Activated T-helper 17 cell treated with anti-CD3 and anti-CD28 coated beads, Interleukin-2, amount 50 U/mL, for 72 hours (primary cell): ENCODE data around the gene OCA2. TPM values are rescaled to one million over a fixed set of nuclear protein-coding genes. Genes with fewer than 3 reads are reported as not detected.

Experiments
- ATAC-seq: fragments of 150-1000 bp; cut with Tn5 transposase; replicated peaks from 2 replicates; pipeline ENCODE4 v1.10.0; 2021; ENCODE audit warnings: mild to moderate bottlenecking, moderate library complexity
- H3K27ac Mint-ChIP-seq: one replicate; pipeline ENCODE4 v1.8.0; 2022; ENCODE audit warnings: mixed read lengths
- H3K27me3 Mint-ChIP-seq: one replicate; pipeline ENCODE4 v1.8.0; 2022; ENCODE audit warnings: mixed read lengths
- H3K36me3 Mint-ChIP-seq: one replicate; pipeline ENCODE4 v1.8.0; 2022; ENCODE audit warnings: low read depth, mild to moderate bottlenecking, mixed read lengths
- H3K4me1 Mint-ChIP-seq: one replicate; pipeline ENCODE4 v1.8.0; 2022; ENCODE audit warnings: mixed read lengths
- H3K4me3 Mint-ChIP-seq: one replicate; pipeline ENCODE4 v1.8.0; 2022; ENCODE audit warnings: mild to moderate bottlenecking, mixed read lengths
- H3K9me3 Mint-ChIP-seq: one replicate; pipeline ENCODE4 v1.8.0; 2022; ENCODE audit warnings: mixed read lengths
- total RNA-seq, 2 donors: library from RNA; stranded (reverse); gene quantifications; one replicate each; pipeline ENCODE4 v1.2.3, GENCODE V29; 2022

Gene OCA2
- total RNA-seq, 2 donors from 2014 or later: not detected

GRCh38 chr15:27934782-27935181 is 164.3 kb downstream of the OCA2 start:
- no peaks in the 10 kb centered on the region for H3K4me1 Mint-ChIP-seq
- no peak overlapping the region for H3K4me3 Mint-ChIP-seq
- H3K9me3 Mint-ChIP-seq: peaks cover 7% of the 10 kb centered on the region
- no peaks in the 10 kb centered on the region for H3K36me3 Mint-ChIP-seq
- H3K27me3 Mint-ChIP-seq: peaks cover 3% of the 10 kb centered on the region
- no peak overlapping the region for H3K27ac Mint-ChIP-seq
- ATAC-seq: no peak

- Mint-ChIP-seq H3K9me3 (peaks cover 7% of the 10 kb centered on the region), H3K27me3 (peaks cover 3% of the 10 kb centered on the region), H3K36me3 (no peaks in the 10 kb centered on the region), H3K27ac (no peak overlapping the region), H3K4me3 (no peak overlapping the region), H3K4me1 (no peaks in the 10 kb centered on the region)
- ATAC-seq: no peak
Observed at GRCh38 chr15:27933562-27933961, 165.6 kb downstream of the OCA2 start.

DNA sequence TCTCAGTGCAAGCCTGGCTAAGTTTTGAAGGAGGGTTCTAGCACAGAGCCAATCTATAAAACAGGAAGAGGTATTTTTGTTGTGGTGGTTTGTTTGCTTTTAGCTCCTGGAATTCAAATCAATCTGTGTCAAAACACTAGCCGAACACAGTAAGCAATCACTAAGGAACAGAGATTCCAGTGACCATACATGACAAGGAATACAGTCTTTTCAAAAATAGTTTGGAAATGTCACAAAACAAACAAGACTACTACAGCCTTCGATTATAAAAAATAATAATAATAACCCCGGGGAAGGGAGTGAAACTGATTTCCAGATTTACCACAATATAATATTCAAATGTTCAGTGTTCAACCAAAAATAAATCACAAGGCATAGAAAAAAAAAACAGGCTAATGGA is 166.5 kb downstream of the OCA2 start:
- Mint-ChIP-seq H3K9me3 (peaks cover 7% of the 10 kb centered on the region), H3K4me1 (no peaks in the 10 kb centered on the region), H3K27ac (no peak overlapping the region), H3K36me3 (no peaks in the 10 kb centered on the region), H3K4me3 (no peak overlapping the region), H3K27me3 (peaks cover 3% of the 10 kb centered on the region)
- no peak for ATAC-seq

GRCh38 chr15:27928386-27928785 is 170.7 kb downstream of the OCA2 start:
- Mint-ChIP-seq H3K4me1 (no peaks in the 10 kb centered on the region), H3K4me3 (no peak overlapping the region), H3K27me3 (peaks cover 6% of the 10 kb centered on the region), H3K27ac (no peak overlapping the region), H3K36me3 (no peaks in the 10 kb centered on the region), H3K9me3 (peaks cover 7% of the 10 kb centered on the region)
- no peak for ATAC-seq

DNA sequence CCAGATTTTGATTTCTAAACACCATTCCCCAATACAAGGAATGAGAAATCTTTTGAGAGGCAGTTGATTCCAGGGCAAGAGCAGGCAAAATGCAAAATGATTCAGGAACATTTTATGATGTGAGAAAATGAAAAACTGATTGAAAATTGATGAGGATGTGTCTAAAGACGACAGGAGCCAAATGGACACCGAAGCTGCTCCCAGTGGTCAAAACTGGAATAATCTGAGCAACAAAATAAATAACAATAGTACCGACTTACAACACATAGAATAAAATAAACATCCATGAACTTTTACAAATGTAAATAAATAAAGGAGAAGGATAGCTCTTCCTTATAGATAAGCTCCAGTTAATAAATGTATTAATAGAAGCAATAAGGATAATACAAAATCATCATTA is 186.8 kb downstream of the OCA2 start:
- Mint-ChIP-seq H3K27ac (no peak overlapping the region), H3K27me3 (no peaks in the 10 kb centered on the region), H3K4me1 (no peaks in the 10 kb centered on the region), H3K9me3 (peaks cover 10% of the 10 kb centered on the region), H3K4me3 (no peak overlapping the region), H3K36me3 (no peaks in the 10 kb centered on the region)
- ATAC-seq: no peak

DNA sequence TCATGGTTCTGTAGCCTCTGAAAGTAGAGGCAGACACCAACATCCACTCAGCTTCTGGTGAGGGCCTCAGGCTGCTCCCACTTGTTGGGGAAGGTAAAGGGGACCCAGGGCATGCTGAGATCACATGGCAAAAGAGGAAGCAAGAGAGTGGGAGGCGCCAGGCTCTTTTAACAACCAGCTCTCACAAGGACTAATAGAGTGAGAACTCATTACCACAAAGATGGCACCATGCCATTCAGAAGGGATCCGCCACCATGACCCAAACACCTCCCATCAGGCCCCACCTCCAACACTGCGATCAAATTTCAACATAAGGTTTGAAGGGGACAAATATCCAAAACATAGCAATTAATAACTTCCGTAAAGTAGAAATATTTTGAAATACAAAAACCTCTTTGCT is 192.3 kb downstream of the OCA2 start:
- no peak for ATAC-seq
- H3K4me3 Mint-ChIP-seq: no peak overlapping the region
- no peaks in the 10 kb centered on the region for H3K4me1 Mint-ChIP-seq
- peaks cover 6% of the 10 kb centered on the region for H3K9me3 Mint-ChIP-seq
- no peak overlapping the region for H3K27ac Mint-ChIP-seq
- no peaks in the 10 kb centered on the region for H3K36me3 Mint-ChIP-seq
- H3K27me3 Mint-ChIP-seq: no peaks in the 10 kb centered on the region

DNA sequence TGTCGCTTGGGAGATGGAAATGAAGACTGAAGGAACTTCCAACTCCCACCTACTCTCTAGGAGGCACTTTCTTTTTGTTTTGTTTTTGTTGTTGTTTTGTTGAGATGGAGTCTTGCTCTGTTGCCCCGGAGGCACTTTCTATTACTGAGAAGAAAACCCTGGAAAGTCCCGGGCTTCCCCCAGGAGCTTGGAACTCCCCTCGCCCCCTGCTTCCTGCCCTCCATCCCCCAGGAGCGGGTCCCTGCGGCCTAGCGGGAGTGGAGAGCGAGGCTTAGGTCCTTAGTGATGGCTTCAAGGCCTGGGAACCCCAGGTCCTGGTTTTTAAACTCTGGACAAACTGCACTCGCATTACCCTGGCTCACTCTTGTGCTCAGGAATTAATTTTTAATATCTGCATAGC is 195.7 kb downstream of the OCA2 start:
- H3K9me3 Mint-ChIP-seq: peaks cover 6% of the 10 kb centered on the region
- no peak for ATAC-seq
- no peaks in the 10 kb centered on the region for H3K4me1 Mint-ChIP-seq
- peaks cover 3% of the 10 kb centered on the region for H3K27me3 Mint-ChIP-seq
- no peak overlapping the region for H3K4me3 Mint-ChIP-seq
- no peak overlapping the region for H3K27ac Mint-ChIP-seq
- no peaks in the 10 kb centered on the region for H3K36me3 Mint-ChIP-seq

DNA sequence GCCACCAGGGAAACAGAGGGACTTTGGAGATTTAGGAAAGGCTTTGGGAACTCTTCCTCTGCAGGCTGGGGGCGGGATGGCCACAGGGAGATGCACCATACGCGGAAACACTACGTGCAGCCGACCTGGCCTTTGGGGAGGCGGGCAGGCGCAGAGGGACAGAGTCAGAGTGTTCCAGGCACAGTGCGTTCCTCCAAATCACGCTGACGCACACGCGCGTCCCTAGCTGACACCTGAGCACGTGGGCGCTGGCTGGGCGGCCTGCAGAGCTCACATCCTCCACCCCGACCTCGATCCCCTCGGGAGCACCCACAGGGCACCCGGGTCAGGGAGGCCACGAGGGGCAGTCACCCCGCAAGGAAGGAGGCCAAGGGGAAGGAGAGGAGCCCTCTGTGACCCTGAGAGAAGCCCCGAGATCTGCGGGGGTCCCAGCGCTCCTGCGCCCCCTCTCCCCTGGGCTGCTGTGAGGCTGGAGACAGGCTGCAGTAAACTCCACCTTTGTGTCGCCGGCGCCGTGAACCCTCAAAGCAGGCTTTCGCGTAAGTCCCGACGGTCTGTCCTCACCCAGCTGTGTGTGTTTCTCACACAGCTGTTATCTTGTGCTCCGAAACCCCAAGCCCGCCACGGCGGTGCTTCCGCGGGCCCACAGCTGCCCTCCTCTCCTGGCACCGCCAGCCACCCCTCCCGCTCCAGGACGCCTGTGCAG is 196.3 kb downstream of the OCA2 start:
- Mint-ChIP-seq H3K4me3 (no peak overlapping the region), H3K27me3 (peaks cover 3% of the 10 kb centered on the region), H3K27ac (no peak overlapping the region), H3K4me1 (no peaks in the 10 kb centered on the region), H3K36me3 (no peaks in the 10 kb centered on the region), H3K9me3 (peaks cover 6% of the 10 kb centered on the region)
- ATAC-seq: no peak

DNA sequence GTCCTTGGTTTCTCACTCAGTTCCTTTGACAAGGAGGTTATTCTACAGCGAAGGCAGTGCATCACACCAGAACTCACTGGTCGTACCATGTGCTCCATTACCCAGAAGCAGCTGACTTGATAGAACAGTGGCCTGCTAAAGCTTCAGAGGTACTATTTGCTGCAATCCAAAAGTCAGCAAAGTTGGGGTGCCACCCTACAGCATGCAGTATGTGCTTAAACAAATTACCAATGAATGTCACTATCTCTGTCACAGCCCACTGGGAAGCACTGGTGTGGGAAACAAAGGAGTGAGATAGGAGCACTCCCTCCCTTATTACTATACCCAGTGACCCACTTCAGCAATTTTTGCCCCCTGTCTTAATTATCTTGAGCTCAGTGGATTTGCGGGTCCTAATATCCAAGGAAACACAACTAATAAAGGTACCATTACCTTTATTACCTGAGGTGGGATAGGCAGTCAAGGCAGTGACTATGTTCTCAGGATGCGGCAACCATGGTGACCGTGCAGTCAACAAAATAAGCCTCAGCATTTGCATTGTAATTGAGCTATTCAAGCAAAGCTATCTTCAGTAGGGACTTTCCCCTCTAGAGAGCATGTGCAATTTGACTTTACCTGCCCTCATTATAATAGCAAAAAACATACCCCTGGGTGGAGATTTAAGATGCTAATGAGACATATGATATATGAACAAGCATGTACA is 199.4 kb downstream of the OCA2 start:
- peaks cover 11% of the 10 kb centered on the region for H3K9me3 Mint-ChIP-seq
- no peaks in the 10 kb centered on the region for H3K4me1 Mint-ChIP-seq
- H3K27ac Mint-ChIP-seq: no peak overlapping the region
- H3K36me3 Mint-ChIP-seq: no peaks in the 10 kb centered on the region
- peaks cover 7% of the 10 kb centered on the region for H3K27me3 Mint-ChIP-seq
- ATAC-seq: no peak
- H3K4me3 Mint-ChIP-seq: no peak overlapping the region

GRCh38 chr15:27897481-27897880 is 201.6 kb downstream of the OCA2 start:
- no peaks in the 10 kb centered on the region for H3K4me1 Mint-ChIP-seq
- H3K9me3 Mint-ChIP-seq: peaks cover 20% of the 10 kb centered on the region
- peaks cover 7% of the 10 kb centered on the region for H3K27me3 Mint-ChIP-seq
- ATAC-seq: no peak
- H3K27ac Mint-ChIP-seq: no peak overlapping the region
- H3K36me3 Mint-ChIP-seq: no peaks in the 10 kb centered on the region
- no peak overlapping the region for H3K4me3 Mint-ChIP-seq

DNA sequence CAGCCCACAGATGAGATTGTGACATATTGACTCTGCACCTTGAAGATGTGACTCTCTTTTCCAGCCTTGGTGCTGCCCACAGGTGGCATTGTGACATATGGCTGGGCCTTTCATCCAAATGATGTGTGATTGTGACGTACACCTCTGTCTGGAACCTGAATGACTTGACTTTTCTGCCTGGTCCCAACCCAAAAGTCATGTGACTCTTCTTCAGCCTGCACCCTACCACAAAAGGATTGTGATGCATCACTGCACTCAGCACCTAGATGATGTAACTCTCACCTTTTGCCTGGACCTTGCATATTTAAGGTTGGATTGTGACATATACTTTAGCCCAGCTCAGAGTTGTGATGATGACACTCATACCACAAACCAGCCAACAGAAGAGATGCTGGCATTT is 204.5 kb downstream of the OCA2 start:
- H3K4me1 Mint-ChIP-seq: no peaks in the 10 kb centered on the region
- no peak overlapping the region for H3K27ac Mint-ChIP-seq
- H3K4me3 Mint-ChIP-seq: no peak overlapping the region
- peaks cover 36% of the 10 kb centered on the region for H3K9me3 Mint-ChIP-seq
- H3K36me3 Mint-ChIP-seq: no peaks in the 10 kb centered on the region
- ATAC-seq: no peak
- peaks cover 4% of the 10 kb centered on the region for H3K27me3 Mint-ChIP-seq

GRCh38 chr15:27889258-27889657 is 209.9 kb downstream of the OCA2 start:
- H3K36me3 Mint-ChIP-seq: no peaks in the 10 kb centered on the region
- no peak overlapping the region for H3K4me3 Mint-ChIP-seq
- no peak for ATAC-seq
- H3K27ac Mint-ChIP-seq: no peak overlapping the region
- peaks cover 6% of the 10 kb centered on the region for H3K27me3 Mint-ChIP-seq
- H3K4me1 Mint-ChIP-seq: no peaks in the 10 kb centered on the region
- H3K9me3 Mint-ChIP-seq: peaks cover 22% of the 10 kb centered on the region

- Mint-ChIP-seq H3K9me3 (peaks cover 6% of the 10 kb centered on the region), H3K4me3 (no peak overlapping the region), H3K27ac (no peak overlapping the region), H3K36me3 (no peaks in the 10 kb centered on the region), H3K27me3 (peaks cover 6% of the 10 kb centered on the region), H3K4me1 (no peaks in the 10 kb centered on the region)
- no peak for ATAC-seq
Observed at GRCh38 chr15:27885201-27885600, 213.9 kb downstream of the OCA2 start.

- no peaks in the 10 kb centered on the region for H3K4me1 Mint-ChIP-seq
- no peak for ATAC-seq
- H3K36me3 Mint-ChIP-seq: no peaks in the 10 kb centered on the region
- no peak overlapping the region for H3K4me3 Mint-ChIP-seq
- peaks cover 6% of the 10 kb centered on the region for H3K27me3 Mint-ChIP-seq
- H3K9me3 Mint-ChIP-seq: peaks cover 1% of the 10 kb centered on the region
- no peak overlapping the region for H3K27ac Mint-ChIP-seq
Observed at GRCh38 chr15:27884726-27885125, 214.4 kb downstream of the OCA2 start.

DNA sequence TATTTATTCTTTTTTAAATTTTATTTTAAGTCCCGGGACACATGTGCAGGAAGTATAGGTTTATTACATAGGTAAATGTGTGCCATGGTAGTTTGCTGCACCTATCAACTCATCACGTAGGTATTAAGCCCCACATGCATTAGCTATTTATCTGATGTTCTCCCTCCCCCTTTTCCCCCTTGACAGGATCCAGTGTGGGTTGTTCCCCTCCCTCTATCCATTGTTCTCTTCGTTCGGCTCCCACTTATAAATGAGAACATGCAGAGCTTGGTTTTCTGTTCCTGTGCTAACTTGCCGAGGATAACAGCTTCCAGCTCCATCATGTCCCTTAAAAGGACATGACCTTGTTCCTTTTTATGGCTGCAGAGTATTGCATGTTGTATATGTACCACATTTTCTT is 220.3 kb downstream of the OCA2 start:
- no peak for ATAC-seq
- no peaks in the 10 kb centered on the region for H3K4me1 Mint-ChIP-seq
- H3K27ac Mint-ChIP-seq: no peak overlapping the region
- H3K9me3 Mint-ChIP-seq: no peaks in the 10 kb centered on the region
- H3K36me3 Mint-ChIP-seq: no peaks in the 10 kb centered on the region
- no peaks in the 10 kb centered on the region for H3K27me3 Mint-ChIP-seq
- no peak overlapping the region for H3K4me3 Mint-ChIP-seq
